ENCODE data around the gene TPRG1L. TPM values are rescaled to one million over a fixed set of nuclear protein-coding genes. Genes with fewer than 3 reads are reported as not detected.

Gene TPRG1L
- total RNA-seq, 2 donors from 2014 or later, result 12.5 to 15.5 TPM

DNA sequence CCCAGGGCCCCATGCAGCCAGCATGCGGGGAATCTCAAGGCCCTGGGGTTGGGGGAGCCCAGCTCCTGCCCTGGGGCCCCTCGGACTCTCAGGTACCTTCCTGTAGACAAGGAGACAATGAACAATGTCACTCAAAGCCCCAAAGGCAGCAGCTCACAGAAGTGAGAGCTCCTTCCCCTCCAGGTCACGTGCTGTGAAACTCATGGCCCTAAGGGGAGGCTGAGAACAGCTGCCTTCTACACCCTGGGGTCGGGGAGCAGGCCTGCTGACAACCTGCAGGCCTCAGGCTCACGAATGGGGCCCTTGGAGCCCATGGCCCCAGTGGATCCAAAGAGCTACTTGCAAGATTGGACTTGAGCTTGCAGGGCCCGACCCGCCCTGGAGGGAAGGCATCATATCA lies 16.7 kb upstream of the TPRG1L start:
- ATAC-seq (replicated peaks in 1 of 2) (no peak), DNase-seq (no peak)
- Mint-ChIP-seq H3K36me3 (ENCODE audit: insufficient read depth in 2 of 2) (no peaks in the 10 kb centered on the region), H3K4me3 (no peak overlapping the region), H3K27ac (no peak overlapping the region), H3K27me3 (ENCODE audit: low read depth) (peaks cover 11% of the 10 kb centered on the region), H3K4me1 (ENCODE audit: low read depth) (peaks cover 4% of the 10 kb centered on the region), H3K9me3 (no peaks in the 10 kb centered on the region)

DNA sequence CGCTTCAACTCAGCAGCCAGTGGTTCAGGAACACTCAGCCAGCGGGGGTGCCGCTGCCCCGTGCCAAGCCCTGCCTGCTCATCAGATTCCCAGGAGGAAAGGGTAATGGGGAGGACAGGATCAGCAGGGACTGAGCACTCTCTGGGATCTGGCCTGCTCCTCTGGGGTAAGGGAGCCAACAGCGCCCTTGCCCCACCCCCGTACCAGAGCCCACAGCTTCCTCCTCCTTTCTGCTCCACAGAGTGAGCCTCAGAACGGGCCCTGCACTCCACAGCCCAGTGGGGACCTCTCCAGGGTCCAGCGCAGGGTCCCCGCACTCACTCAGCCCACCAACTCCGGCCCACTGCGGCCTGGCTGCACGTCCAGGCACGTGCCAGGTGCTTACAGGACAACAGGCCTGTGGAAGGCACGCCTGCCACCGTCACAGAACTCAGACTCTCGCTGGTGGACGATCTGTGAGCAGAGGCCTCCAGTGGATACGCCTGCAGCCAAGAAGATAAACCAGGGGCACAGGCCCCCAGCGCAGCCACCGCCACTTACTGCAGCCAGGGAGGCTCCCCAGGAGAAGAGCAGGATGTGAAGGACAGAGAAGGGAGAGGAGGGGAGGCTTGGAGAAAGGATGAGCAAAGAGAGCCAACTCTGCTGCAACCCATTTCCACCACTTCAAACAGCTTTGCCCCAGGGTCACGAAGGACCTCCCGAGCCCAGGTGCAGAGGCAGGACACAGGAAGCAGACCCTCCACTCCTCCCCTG lies 15.6 kb upstream of the TPRG1L start:
- Mint-ChIP-seq H3K27me3 (ENCODE audit: low read depth) (peaks cover 16% of the 10 kb centered on the region), H3K36me3 (ENCODE audit: insufficient read depth in 2 of 2) (no peaks in the 10 kb centered on the region), H3K4me3 (no peak overlapping the region), H3K9me3 (no peaks in the 10 kb centered on the region), H3K4me1 (ENCODE audit: low read depth) (peaks cover 4% of the 10 kb centered on the region), H3K27ac (no peak overlapping the region)
- ATAC-seq (replicated peaks in 1 of 2) (no peak), DNase-seq (no peak)

DNA sequence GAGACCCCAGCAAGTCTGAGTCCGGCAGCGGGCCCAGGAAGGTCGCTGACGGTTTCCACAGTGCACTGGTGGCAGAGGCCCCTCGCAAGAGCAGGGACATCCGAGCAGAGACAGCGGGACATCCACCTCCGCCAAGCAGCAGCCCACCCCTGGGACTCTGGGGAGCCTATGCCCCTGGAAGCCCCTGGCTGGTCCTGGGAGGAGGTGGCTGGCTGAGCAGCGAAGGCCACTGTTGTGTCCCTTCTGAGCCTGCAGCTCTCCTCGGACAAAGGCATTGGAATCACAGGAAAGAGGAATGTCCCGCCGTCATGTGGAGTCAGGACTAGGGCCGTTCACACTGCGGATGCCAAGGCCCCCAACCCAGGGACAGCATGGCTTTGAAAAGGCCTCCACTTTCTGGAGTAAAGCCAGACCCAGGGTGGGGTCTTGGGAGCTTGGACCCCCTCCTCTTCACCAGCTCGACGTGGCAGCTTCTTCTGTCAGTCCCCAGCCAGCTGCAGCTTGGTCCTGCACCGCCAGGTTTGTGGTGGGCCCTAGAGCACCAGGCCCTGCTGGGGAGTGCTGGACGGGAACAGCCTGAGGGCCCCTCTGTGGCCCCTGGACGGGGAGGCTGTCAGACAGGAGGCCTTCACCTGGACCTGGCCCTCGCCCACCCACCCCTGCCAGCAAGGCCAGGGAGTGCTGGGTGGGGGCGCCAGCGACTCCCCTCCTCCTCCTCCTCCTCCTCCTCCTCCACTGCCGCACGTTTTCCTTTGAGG lies 14.9 kb upstream of the TPRG1L start:
- ATAC-seq (replicated peaks in 1 of 2) (no peak), DNase-seq (no peak)
- Mint-ChIP-seq H3K9me3 (no peaks in the 10 kb centered on the region), H3K27me3 (ENCODE audit: low read depth) (peaks cover 16% of the 10 kb centered on the region), H3K27ac (no peak overlapping the region), H3K4me3 (no peak overlapping the region), H3K36me3 (ENCODE audit: insufficient read depth in 2 of 2) (no peaks in the 10 kb centered on the region), H3K4me1 (ENCODE audit: low read depth) (peaks cover 4% of the 10 kb centered on the region)

DNA sequence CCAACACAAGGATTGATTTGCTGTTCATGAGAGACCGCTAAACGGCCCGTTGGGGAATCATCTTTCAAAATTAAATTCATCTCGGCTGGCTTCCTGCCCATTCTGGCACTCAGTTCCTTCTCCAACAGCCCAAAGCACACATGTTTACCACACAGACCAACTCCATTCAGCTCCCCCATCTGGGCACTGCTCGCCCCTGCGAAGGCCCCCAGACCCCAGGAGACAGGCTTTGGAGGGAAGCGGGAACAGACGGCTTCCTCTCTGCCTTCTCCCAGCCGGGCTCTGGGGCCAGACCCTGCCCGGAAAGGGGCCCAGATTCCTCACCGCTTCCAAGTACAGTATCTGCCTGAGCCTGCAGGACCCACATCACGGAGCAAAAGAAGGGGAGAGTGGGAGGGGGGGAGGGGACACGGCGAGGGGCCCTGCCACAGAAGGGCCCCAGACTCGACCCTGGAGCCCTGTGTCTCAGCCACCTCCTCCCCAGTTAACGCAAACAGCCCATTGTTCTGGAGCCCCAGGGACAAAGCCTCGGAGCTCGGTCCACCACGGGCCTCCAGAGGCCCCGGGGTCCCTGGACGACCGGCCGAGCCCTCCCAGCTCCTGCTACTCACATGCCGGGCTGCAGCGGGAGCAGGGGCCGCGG lies 14.2 kb upstream of the TPRG1L start:
- no peaks in the 10 kb centered on the region for H3K9me3 Mint-ChIP-seq
- peaks cover 16% of the 10 kb centered on the region for H3K27me3 Mint-ChIP-seq (ENCODE audit: low read depth)
- H3K27ac Mint-ChIP-seq, result no peak overlapping the region
- H3K4me1 Mint-ChIP-seq (ENCODE audit: low read depth), result peaks cover 4% of the 10 kb centered on the region
- peak in 1 of 2 donors; percentile 9 for ATAC-seq (replicated peaks in 1 of 2)
- H3K4me3 Mint-ChIP-seq, result peak overlapping the region; percentile 58 to 59
- no peak for DNase-seq
- no peaks in the 10 kb centered on the region for H3K36me3 Mint-ChIP-seq (ENCODE audit: insufficient read depth in 2 of 2)

DNA sequence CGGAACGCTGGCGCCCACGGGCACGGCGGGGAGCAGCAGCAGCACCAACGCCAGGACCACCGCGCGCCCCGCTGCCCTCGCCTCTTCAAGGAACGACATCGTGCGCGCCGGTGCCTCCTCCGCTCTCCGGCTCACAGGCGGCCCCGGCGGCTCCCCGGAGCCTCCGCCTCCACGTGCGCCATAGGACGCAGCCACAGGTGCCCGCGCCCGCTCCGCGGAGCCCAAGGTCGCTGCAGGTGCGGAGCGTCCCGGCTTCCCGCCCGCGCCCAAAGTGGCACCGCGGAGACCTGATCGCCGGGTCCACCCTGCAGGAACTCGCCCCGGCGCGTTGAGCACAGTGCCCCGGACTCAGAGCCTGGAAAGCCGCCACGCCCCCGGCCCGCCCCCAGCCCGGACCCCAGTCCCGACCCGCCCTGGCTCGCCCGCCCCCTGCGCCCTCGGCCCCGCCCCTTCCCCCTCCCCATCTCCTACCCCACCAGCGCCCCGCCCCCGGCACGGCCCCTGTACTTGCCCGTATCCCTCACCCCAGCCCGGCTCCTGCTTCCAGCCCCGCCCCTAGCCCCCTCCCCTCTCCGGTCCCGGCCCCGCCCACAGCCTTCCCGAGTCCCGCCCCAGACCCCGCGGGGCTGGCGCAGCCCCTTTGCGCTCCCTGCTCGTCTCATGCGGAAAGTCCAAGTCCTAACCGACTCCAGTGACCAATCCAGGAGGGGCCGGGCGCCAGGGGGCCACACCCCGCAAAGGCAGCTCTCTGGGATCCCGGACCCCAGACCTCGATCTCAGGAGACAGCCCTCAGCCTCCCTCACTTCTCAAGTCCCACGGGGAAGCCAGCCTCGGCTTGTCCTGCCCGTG lies 13.4 kb upstream of the TPRG1L start, which contains the start of gene MEGF6:
MEGF6 (minus strand) TSS at position 339 of the 850 bp plus-strand sequence; CDS start at position 99, 240 bp downstream.
- DNase-seq (peak in 1 of 2 donors; percentile 38), ATAC-seq (replicated peaks in 1 of 2) (peak; percentile 48 to 63)
- Mint-ChIP-seq H3K4me3 (peak within 1 kb of the TSS; percentile 68 to 78), H3K36me3 (ENCODE audit: insufficient read depth in 2 of 2) (no peaks in the 10 kb centered on the region), H3K4me1 (ENCODE audit: low read depth) (peaks cover 4% of the 10 kb centered on the region), H3K27ac (no peak within 1 kb of the TSS), H3K27me3 (ENCODE audit: low read depth) (peaks cover 16% of the 10 kb centered on the region), H3K9me3 (no peaks in the 10 kb centered on the region)

DNA sequence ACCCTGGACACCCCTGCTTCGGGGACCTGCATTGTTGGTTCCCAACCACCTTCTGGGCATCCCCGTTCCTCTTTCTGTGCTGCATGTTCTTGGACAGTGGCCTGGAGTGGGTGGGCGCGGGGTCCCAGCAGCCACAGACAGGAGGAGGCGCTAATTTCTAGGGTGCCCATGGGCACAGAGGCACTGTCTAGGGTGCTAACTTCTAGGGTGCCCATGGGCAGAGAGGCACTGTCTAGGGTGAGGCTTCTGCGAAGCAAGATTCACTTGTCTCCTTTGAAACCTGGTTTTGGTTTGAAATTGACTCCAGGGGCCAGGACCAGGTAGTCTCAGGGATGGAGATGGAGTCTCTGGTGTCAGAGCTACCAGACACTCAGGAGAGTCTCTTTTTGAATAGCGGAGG lies 12.7 kb upstream of the TPRG1L start:
- H3K27me3 Mint-ChIP-seq (ENCODE audit: low read depth), result peaks cover 16% of the 10 kb centered on the region
- H3K9me3 Mint-ChIP-seq, result no peaks in the 10 kb centered on the region
- H3K27ac Mint-ChIP-seq, result no peak overlapping the region
- peak overlapping the region; percentile 68 to 78 for H3K4me3 Mint-ChIP-seq
- ATAC-seq (replicated peaks in 1 of 2), result no peak
- peaks cover 4% of the 10 kb centered on the region for H3K4me1 Mint-ChIP-seq (ENCODE audit: low read depth)
- DNase-seq, result no peak
- H3K36me3 Mint-ChIP-seq (ENCODE audit: insufficient read depth in 2 of 2), result no peaks in the 10 kb centered on the region

DNA sequence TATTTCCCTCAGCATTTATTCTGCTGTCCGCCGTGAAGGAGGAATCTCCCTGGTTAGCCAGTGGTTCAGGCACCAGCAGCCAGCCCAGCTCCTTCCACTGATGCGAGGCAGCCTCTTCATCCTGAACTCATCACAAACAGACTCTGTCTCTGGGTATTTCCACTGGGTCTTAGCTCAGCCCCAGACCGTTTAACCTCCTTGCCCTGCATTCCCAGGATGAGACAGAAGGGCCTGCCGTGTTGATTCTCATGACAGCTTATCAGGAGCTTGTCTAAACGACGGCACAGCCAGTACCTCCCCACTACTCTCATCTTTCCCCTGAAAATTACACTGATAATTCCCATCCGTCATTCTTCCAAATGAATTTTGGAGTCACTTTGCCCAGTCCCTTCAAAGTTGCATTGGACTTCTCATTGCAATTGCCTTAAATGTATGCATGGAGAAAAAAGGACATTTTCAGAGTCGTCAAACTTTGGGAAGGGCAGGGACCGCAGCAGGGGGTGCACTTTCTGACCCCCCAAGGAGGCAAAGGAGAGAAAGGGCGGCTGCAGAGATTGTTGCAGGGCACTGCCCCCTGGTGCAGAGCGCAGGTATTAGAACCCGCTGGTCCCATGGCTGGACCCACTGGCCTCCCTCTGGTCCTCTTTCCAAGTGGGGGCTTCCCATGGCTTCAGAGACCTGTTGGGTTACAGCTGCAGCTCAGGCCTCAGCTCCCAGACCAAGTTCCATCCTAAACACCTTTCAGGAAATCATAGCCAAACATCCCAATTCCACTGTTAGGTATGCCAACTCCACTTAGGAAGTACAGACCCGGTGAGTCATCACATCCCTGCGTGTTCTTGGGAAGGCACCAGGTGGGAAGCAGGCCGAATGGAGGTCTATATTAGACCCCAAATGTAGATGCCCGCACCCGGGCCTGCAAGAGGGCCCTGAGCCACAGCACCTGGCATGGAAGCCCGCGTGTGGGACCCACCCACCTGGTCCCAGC lies 9.8 kb upstream of the TPRG1L start:
- H3K4me1 Mint-ChIP-seq (ENCODE audit: low read depth), result peaks cover 4% of the 10 kb centered on the region
- DNase-seq (no peak), ATAC-seq (replicated peaks in 1 of 2) (no peak)
- no peaks in the 10 kb centered on the region for H3K9me3 Mint-ChIP-seq
- H3K27me3 Mint-ChIP-seq (ENCODE audit: low read depth), result peaks cover 11% of the 10 kb centered on the region
- no peaks in the 10 kb centered on the region for H3K36me3 Mint-ChIP-seq (ENCODE audit: insufficient read depth in 2 of 2)
- H3K27ac Mint-ChIP-seq, result no peak overlapping the region
- no peak overlapping the region for H3K4me3 Mint-ChIP-seq

DNA sequence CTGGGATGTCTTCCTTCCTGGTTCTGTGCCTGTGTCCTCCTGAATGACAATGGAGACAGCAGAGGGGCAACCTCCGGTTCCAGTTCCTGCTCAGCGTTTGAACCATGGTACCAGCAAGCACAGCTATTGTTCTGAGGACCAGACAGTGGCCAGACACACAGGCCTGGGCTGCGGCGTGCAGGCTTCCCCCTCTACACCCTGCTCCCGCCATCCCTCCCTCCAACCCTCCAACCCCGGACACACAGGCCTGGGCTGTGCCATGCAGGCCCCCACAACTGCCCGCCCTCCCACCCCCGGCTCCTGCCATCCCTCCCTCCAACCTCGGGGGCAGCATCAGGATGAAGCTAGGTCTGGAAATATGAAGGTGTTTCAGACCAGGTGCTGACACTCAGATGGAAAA lies 8.0 kb upstream of the TPRG1L start:
- Mint-ChIP-seq H3K4me3 (no peak overlapping the region), H3K4me1 (ENCODE audit: low read depth) (peaks cover under 1% of the 10 kb centered on the region), H3K36me3 (ENCODE audit: insufficient read depth in 2 of 2) (no peaks in the 10 kb centered on the region), H3K9me3 (no peaks in the 10 kb centered on the region), H3K27ac (no peak overlapping the region), H3K27me3 (ENCODE audit: low read depth) (peaks cover 5% of the 10 kb centered on the region)
- DNase-seq (no peak), ATAC-seq (replicated peaks in 1 of 2) (no peak)

DNA sequence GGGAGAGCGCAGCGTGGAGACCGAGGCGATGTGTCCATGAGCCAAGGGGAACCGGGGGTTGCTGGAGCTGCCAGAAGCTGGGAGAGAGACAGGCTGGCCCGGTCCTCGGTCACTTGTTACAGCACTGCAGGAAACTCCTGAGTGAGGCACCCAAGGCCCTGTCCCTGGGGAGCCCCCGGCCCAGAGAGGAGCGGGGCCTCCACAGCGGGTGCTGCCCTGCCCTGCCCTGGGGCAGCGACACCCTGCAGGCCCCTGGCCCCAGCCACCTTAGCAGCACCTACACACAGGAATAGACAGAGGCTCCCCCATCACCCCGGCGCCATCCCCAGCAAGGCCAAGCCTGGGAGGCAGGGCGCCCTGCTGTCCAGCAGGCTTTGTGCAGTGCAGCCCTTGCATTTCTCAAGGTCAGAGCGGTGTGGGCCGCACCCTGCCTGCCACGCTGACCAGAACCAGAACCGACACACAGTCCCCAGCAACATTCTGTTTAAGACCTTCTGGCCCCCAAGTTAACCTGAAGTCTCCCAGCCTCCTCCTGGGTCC lies 6.9 kb upstream of the TPRG1L start:
- DNase-seq (no peak), ATAC-seq (replicated peaks in 1 of 2) (no peak)
- no peak overlapping the region for H3K4me3 Mint-ChIP-seq
- H3K27ac Mint-ChIP-seq, result no peak overlapping the region
- H3K27me3 Mint-ChIP-seq (ENCODE audit: low read depth), result peaks cover 5% of the 10 kb centered on the region
- H3K4me1 Mint-ChIP-seq (ENCODE audit: low read depth), result peaks cover 8% of the 10 kb centered on the region
- H3K9me3 Mint-ChIP-seq, result no peaks in the 10 kb centered on the region
- no peaks in the 10 kb centered on the region for H3K36me3 Mint-ChIP-seq (ENCODE audit: insufficient read depth in 2 of 2)

DNA sequence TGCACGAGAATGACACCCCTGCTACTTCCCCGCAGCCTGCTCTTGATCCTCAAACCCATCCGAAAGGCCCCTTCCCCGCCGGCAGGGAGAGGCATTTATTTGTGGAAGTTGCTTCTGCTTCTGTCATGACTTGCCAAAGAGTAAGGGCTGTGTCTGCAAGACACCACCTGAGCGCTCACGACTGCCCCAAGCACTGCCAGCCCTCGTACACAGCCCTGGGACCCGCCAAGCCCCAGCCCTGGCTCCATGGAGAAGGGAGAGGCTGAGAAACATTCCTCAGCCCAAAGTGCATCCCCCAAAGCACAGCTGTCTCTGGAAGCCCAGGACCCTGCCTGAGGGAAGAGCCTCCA lies 6.3 kb upstream of the TPRG1L start:
- DNase-seq (no peak), ATAC-seq (replicated peaks in 1 of 2) (no peak)
- Mint-ChIP-seq H3K9me3 (no peaks in the 10 kb centered on the region), H3K36me3 (ENCODE audit: insufficient read depth in 2 of 2) (no peaks in the 10 kb centered on the region), H3K27ac (no peak overlapping the region), H3K27me3 (ENCODE audit: low read depth) (peaks cover 5% of the 10 kb centered on the region), H3K4me3 (no peak overlapping the region), H3K4me1 (ENCODE audit: low read depth) (peaks cover 14% of the 10 kb centered on the region)

DNA sequence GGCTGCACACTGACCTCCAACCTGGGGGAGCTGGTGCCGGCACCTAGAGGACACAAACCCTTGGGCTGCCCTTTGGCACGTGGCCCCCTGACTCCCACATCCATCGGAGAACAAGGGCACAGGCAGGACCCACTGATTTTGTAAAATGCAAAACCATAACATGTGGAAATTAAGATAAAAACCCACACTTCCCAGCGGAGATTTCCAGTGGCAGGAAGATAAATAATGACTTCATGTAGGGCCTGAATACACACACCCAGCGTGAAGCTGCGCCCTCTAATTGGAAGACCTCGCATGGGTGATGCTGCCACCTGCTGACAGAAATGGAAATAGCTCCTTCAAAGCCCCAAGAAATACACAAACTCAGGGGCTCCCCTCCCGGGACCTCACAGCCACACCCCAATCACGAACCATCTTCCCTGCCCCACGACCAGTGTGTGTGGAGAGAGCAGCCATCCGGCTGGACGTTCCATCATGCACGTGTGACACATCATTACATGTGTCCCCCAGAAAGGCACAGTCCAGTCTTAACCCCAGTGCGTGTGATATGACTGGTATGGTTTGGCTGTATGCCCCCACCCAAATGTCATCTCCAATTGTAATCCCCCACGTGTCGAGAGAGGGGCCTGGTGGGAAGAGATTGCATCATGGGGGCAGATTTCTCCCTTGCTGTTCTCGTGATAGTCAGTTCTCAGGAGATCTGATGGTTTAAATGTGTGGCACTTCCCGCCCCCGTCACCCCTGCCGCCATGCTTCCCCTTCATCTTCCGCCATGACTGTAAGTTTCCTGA lies 5.7 kb upstream of the TPRG1L start:
- Mint-ChIP-seq H3K27me3 (ENCODE audit: low read depth) (peaks cover 1% of the 10 kb centered on the region), H3K4me1 (ENCODE audit: low read depth) (peaks cover 20% of the 10 kb centered on the region), H3K27ac (no peak overlapping the region), H3K36me3 (ENCODE audit: insufficient read depth in 2 of 2) (no peaks in the 10 kb centered on the region), H3K9me3 (no peaks in the 10 kb centered on the region), H3K4me3 (peak overlapping the region in 1 of 2 donors; percentile 23)
- peak; percentile 78 to 83 for ATAC-seq (replicated peaks in 1 of 2)
- peak; percentile 74 to 75 for DNase-seq
